D341Med (cell line): Measurements from ENCODE around the gene PBX1.

ENCODE experiments used
- DNase-seq: peaks from one replicate; pipeline ENCODE4 v3.0.0; 2012; ENCODE audit warnings: low spot score

The PBX1 gene

GRCh38 chr1:164830628-164831027 is 271.6 kb downstream of the PBX1 start:
- DNase-seq, result peak; percentile 41

- DNase-seq, result no peak
Observed at GRCh38 chr1:164834641-164835040, 275.7 kb downstream of the PBX1 start.

- DNase-seq, result no peak
Observed at GRCh38 chr1:164836614-164837018, 277.6 kb downstream of the PBX1 start.

- DNase-seq, result no peak
Observed at GRCh38 chr1:164838786-164839185, 279.8 kb downstream of the PBX1 start.

- DNase-seq, result no peak
Observed at GRCh38 chr1:164840936-164841335, 282.0 kb downstream of the PBX1 start.

- no peak for DNase-seq
Observed at GRCh38 chr1:164841702-164842465, 282.9 kb downstream of the PBX1 start.

GRCh38 chr1:164842870-164843269 is 283.9 kb downstream of the PBX1 start:
- no peak for DNase-seq

GRCh38 chr1:164843743-164844500 is 284.9 kb downstream of the PBX1 start:
- no peak for DNase-seq

- DNase-seq, result no peak
Observed at GRCh38 chr1:164846731-164847691, 288.0 kb downstream of the PBX1 start.

GRCh38 chr1:164853146-164853545 is 294.2 kb downstream of the PBX1 start:
- no peak for DNase-seq

- no peak for DNase-seq
Observed at GRCh38 chr1:164855716-164856329, 296.8 kb downstream of the PBX1 start.

GRCh38 chr1:164856381-164856780 is 297.4 kb downstream of the PBX1 start:
- DNase-seq, result no peak

GRCh38 chr1:164857439-164857838 is 298.5 kb downstream of the PBX1 start:
- no peak for DNase-seq

- DNase-seq, result no peak
Observed at GRCh38 chr1:164858096-164858632, 299.2 kb downstream of the PBX1 start.

GRCh38 chr1:164861632-164862031 is 302.6 kb downstream of the PBX1 start:
- no peak for DNase-seq

GRCh38 chr1:164863056-164863455 is 304.1 kb downstream of the PBX1 start:
- no peak for DNase-seq

GRCh38 chr1:164864161-164864560 is 305.2 kb downstream of the PBX1 start:
- DNase-seq, result no peak

- DNase-seq, result no peak
Observed at GRCh38 chr1:164865385-164865784, 306.4 kb downstream of the PBX1 start.

- DNase-seq, result no peak
Observed at GRCh38 chr1:164867590-164867989, 308.6 kb downstream of the PBX1 start.

GRCh38 chr1:164868990-164869389 is 310.0 kb downstream of the PBX1 start:
- no peak for DNase-seq

- DNase-seq, result no peak
Observed at GRCh38 chr1:164875518-164875917, 316.5 kb downstream of the PBX1 start.
